KMS-11 (cell line): ENCODE measurements around the gene GNLY.
"Not testable (repeated sequence)": the region's sequence is repeated elsewhere in the genome, so short reads cannot be mapped to it uniquely, and the experiment has no call there.

Source experiments
- H2AFZ ChIP-seq: fragments of 200-600 bp; sonication (generic); 2 replicates; pipeline ENCODE4 v1.6.1; 2016; ENCODE audit warnings: antibody characterized with exemption, mixed run types, low read depth
- H3K27ac ChIP-seq: fragments of 200-600 bp; sonication (generic); 2 replicates; pipeline ENCODE4 v1.6.1; 2016; ENCODE audit warnings: mild to moderate bottlenecking, mixed run types
- H3K27me3 ChIP-seq: fragments of 200-600 bp; sonication (generic); 2 replicates; pipeline ENCODE4 v1.6.1; 2017; ENCODE audit warnings: mild to moderate bottlenecking, low read depth, mixed run types, moderate library complexity; ENCODE audit not compliant: insufficient read depth
- H3K36me3 ChIP-seq: fragments of 200-600 bp; sonication (generic); 2 replicates; pipeline ENCODE4 v1.6.1; 2017; ENCODE audit warnings: mild to moderate bottlenecking, mixed run types; ENCODE audit not compliant: insufficient read depth
- H3K4me1 ChIP-seq: fragments of 200-600 bp; sonication (generic); 2 replicates; pipeline ENCODE4 v1.6.1; 2016; ENCODE audit warnings: mild to moderate bottlenecking, low read depth, mixed run types; ENCODE audit not compliant: poor library complexity, severe bottlenecking
- H3K4me2 ChIP-seq: fragments of 200-600 bp; sonication (generic); 2 replicates; pipeline ENCODE4 v1.7.0; 2016; ENCODE audit warnings: mild to moderate bottlenecking, mixed run types
- H3K4me3 ChIP-seq: fragments of 200-600 bp; sonication (generic); IDR thresholded peaks from 2 replicates; pipeline ENCODE4 v1.6.1; 2017; ENCODE audit warnings: low read depth, low read length, mixed read lengths; ENCODE audit not compliant: insufficient read depth
- H3K79me2 ChIP-seq: fragments of 200-600 bp; sonication (generic); 2 replicates; pipeline ENCODE4 v1.6.1; 2016; ENCODE audit warnings: low read depth, mixed run types; ENCODE audit not compliant: insufficient read depth
- H3K9ac ChIP-seq: fragments of 200-600 bp; sonication (generic); 2 replicates; pipeline ENCODE4 v1.6.1; 2016; ENCODE audit warnings: mild to moderate bottlenecking, mixed run types
- H4K20me1 ChIP-seq: fragments of 200-600 bp; sonication (generic); 2 replicates; pipeline ENCODE4 v1.6.1; 2016; ENCODE audit warnings: mild to moderate bottlenecking, mixed run types; ENCODE audit not compliant: insufficient read depth
- CTCF ChIP-seq: fragments of 200-600 bp; sonication (generic); conservative IDR thresholded peaks from 2 replicates; pipeline ENCODE4 v1.6.1; 2017; ENCODE audit warnings: low read depth, mild to moderate bottlenecking, antibody characterized with exemption, low read length, moderate library complexity, mixed read lengths

The GNLY gene

GRCh38 chr2:85669549-85669948 is 24.6 kb upstream of the GNLY start:
- no peaks in the 10 kb centered on the region for H3K79me2 ChIP-seq
- no peak overlapping the region for H3K9ac ChIP-seq
- H3K4me1 ChIP-seq, result no peaks in the 10 kb centered on the region
- no peaks in the 10 kb centered on the region for H3K36me3 ChIP-seq
- H3K27me3 ChIP-seq, result no peaks in the 10 kb centered on the region
- H3K4me3 ChIP-seq, result no peak overlapping the region
- no peak overlapping the region for H3K27ac ChIP-seq
- H3K4me2 ChIP-seq, result no peak overlapping the region
- H4K20me1 ChIP-seq, result no peaks in the 10 kb centered on the region
- no peak overlapping the region for H2AFZ ChIP-seq
- TF ChIP-seq CTCF, result no peak

GRCh38 chr2:85670416-85670815 is 23.7 kb upstream of the GNLY start:
- H3K9ac ChIP-seq, H3K27me3 ChIP-seq, H3K36me3 ChIP-seq, H2AFZ ChIP-seq, H3K4me3 ChIP-seq, H3K4me2 ChIP-seq, H3K27ac ChIP-seq, H3K79me2 ChIP-seq, H3K4me1 ChIP-seq, H4K20me1 ChIP-seq: not testable (repeated sequence)

GRCh38 chr2:85672456-85672855 is 21.7 kb upstream of the GNLY start:
- Histone ChIP-seq H3K4me2 (no peak overlapping the region), H3K4me3 (no peak overlapping the region), H3K9ac (no peak overlapping the region), H3K4me1 (no peaks in the 10 kb centered on the region), H3K36me3 (no peaks in the 10 kb centered on the region), H3K27me3 (no peaks in the 10 kb centered on the region), H2AFZ (no peak overlapping the region), H3K27ac (no peak overlapping the region), H4K20me1 (no peaks in the 10 kb centered on the region), H3K79me2 (no peaks in the 10 kb centered on the region)
- no peak for TF ChIP-seq CTCF

GRCh38 chr2:85673716-85674375 is 20.3 kb upstream of the GNLY start:
- H4K20me1 ChIP-seq, result no peaks in the 10 kb centered on the region
- H3K27me3 ChIP-seq, result no peaks in the 10 kb centered on the region
- TF ChIP-seq CTCF, result no peak
- H3K9ac ChIP-seq, result no peak overlapping the region
- no peaks in the 10 kb centered on the region for H3K36me3 ChIP-seq
- no peaks in the 10 kb centered on the region for H3K79me2 ChIP-seq
- no peak overlapping the region for H3K27ac ChIP-seq
- H2AFZ ChIP-seq, result no peak overlapping the region
- H3K4me3 ChIP-seq, result no peak overlapping the region
- no peak overlapping the region for H3K4me2 ChIP-seq
- peaks cover 1% of the 10 kb centered on the region for H3K4me1 ChIP-seq

GRCh38 chr2:85674417-85674816 is 19.7 kb upstream of the GNLY start:
- Histone ChIP-seq H2AFZ (no peak overlapping the region), H4K20me1 (no peaks in the 10 kb centered on the region), H3K4me2 (no peak overlapping the region), H3K79me2 (no peaks in the 10 kb centered on the region), H3K36me3 (no peaks in the 10 kb centered on the region), H3K27me3 (no peaks in the 10 kb centered on the region), H3K9ac (no peak overlapping the region), H3K27ac (no peak overlapping the region), H3K4me1 (peaks cover 7% of the 10 kb centered on the region), H3K4me3 (no peak overlapping the region)
- no peak for TF ChIP-seq CTCF
